ENCODE measurements around the gene FBXO9.

The FBXO9 gene

GRCh38 chr6:53065266-53066076, at the start of gene FBXO9:
Gene FBXO9 (plus strand): TSS chr6:53065404. CDS start chr6:53065790, 386 bp downstream.
- peak; percentile 53 to 94 (median 80) for DNase-seq

- no peak for DNase-seq
Measured at GRCh38 chr6:53015486-53015885, 49.7 kb upstream of the FBXO9 start.

GRCh38 chr6:53018446-53018845, 46.8 kb upstream of the FBXO9 start:
- DNase-seq: no peak

- peak in 1 of 6 experiments; percentile 1 for DNase-seq
Measured at GRCh38 chr6:53020005-53020744, 45.0 kb upstream of the FBXO9 start.

GRCh38 chr6:53023323-53023722, 41.9 kb upstream of the FBXO9 start:
- no peak for DNase-seq

- no peak for DNase-seq
Measured at GRCh38 chr6:53026526-53026925, 38.7 kb upstream of the FBXO9 start.

GRCh38 chr6:53027131-53027718, 38.0 kb upstream of the FBXO9 start:
- DNase-seq: no peak

GRCh38 chr6:53028467-53028866, 36.7 kb upstream of the FBXO9 start:
- DNase-seq: no peak

GRCh38 chr6:53029257-53029656, 35.9 kb upstream of the FBXO9 start:
- DNase-seq: no peak

GRCh38 chr6:53029761-53030160, 35.4 kb upstream of the FBXO9 start:
- DNase-seq: no peak

GRCh38 chr6:53031281-53031680, 33.9 kb upstream of the FBXO9 start:
- DNase-seq: no peak

GRCh38 chr6:53032849-53033248, 32.4 kb upstream of the FBXO9 start:
- DNase-seq: no peak

GRCh38 chr6:53033764-53034163, 31.4 kb upstream of the FBXO9 start:
- DNase-seq: no peak

- DNase-seq: no peak
Measured at GRCh38 chr6:53035549-53036213, 29.5 kb upstream of the FBXO9 start.

- DNase-seq: no peak
Measured at GRCh38 chr6:53038141-53038540, 27.1 kb upstream of the FBXO9 start.

- no peak for DNase-seq
Measured at GRCh38 chr6:53038596-53038995, 26.6 kb upstream of the FBXO9 start.

GRCh38 chr6:53041356-53041755, 23.8 kb upstream of the FBXO9 start:
- DNase-seq: no peak

GRCh38 chr6:53042112-53042511, 23.1 kb upstream of the FBXO9 start:
- DNase-seq: no peak

GRCh38 chr6:53043581-53043980, 21.6 kb upstream of the FBXO9 start:
- DNase-seq: no peak

- DNase-seq: no peak
Measured at GRCh38 chr6:53044071-53044470, 21.1 kb upstream of the FBXO9 start.

- DNase-seq: no peak
Measured at GRCh38 chr6:53044572-53044971, 20.6 kb upstream of the FBXO9 start.

- DNase-seq: no peak
Measured at GRCh38 chr6:53045891-53046673, 19.1 kb upstream of the FBXO9 start.

Measured in stimulated activated naive CD4-positive, alpha-beta T cell (primary cell).